VCaP (cell line): Measurements from ENCODE around the gene COQ4.

Experiments
- H3K27ac ChIP-seq: fragments of 450-650 bp; 2 replicates; pipeline ENCODE4 v1.5.1; 2017
- TF ChIP-seq, protein P1 (sequence below): fragments of 450-650 bp; conservative IDR thresholded peaks from 2 replicates; pipeline ENCODE4 v1.5.1; 2017; ENCODE audit warnings: mild to moderate bottlenecking, moderate library complexity

The COQ4 gene

GRCh38 chr9:128383007-128383753 lies 60.5 kb downstream of the COQ4 start:
- TF ChIP-seq, protein P1, sequence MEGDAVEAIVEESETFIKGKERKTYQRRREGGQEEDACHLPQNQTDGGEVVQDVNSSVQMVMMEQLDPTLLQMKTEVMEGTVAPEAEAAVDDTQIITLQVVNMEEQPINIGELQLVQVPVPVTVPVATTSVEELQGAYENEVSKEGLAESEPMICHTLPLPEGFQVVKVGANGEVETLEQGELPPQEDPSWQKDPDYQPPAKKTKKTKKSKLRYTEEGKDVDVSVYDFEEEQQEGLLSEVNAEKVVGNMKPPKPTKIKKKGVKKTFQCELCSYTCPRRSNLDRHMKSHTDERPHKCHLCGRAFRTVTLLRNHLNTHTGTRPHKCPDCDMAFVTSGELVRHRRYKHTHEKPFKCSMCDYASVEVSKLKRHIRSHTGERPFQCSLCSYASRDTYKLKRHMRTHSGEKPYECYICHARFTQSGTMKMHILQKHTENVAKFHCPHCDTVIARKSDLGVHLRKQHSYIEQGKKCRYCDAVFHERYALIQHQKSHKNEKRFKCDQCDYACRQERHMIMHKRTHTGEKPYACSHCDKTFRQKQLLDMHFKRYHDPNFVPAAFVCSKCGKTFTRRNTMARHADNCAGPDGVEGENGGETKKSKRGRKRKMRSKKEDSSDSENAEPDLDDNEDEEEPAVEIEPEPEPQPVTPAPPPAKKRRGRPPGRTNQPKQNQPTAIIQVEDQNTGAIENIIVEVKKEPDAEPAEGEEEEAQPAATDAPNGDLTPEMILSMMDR, result no peak
- H3K27ac ChIP-seq, result no peak overlapping the region
